ENCODE measurements around the gene OGFOD2.
"Not testable (repeated sequence)": the region's sequence is repeated elsewhere in the genome, so short reads cannot be mapped to it uniquely, and the experiment has no call there.

The OGFOD2 gene

GRCh38 chr12:123005081-123005626 lies 30.1 kb downstream of the OGFOD2 start:
- DNase-seq: no peak

GRCh38 chr12:123006977-123007376 lies 31.9 kb downstream of the OGFOD2 start:
- DNase-seq: no peak

- DNase-seq: no peak
Measured at GRCh38 chr12:123010110-123010509, 35.1 kb downstream of the OGFOD2 start.

GRCh38 chr12:123010681-123011080 lies 35.6 kb downstream of the OGFOD2 start:
- no peak for DNase-seq

- DNase-seq: no peak
Measured at GRCh38 chr12:123011701-123012100, 36.7 kb downstream of the OGFOD2 start.

- no peak for DNase-seq
Measured at GRCh38 chr12:123013185-123014095, 38.4 kb downstream of the OGFOD2 start.

- DNase-seq: not testable (repeated sequence)
Measured at GRCh38 chr12:123014473-123014872, 39.4 kb downstream of the OGFOD2 start.

GRCh38 chr12:123017753-123018152 lies 42.7 kb downstream of the OGFOD2 start:
- no peak for DNase-seq

GRCh38 chr12:123019841-123020138 lies 44.7 kb downstream of the OGFOD2 start:
- no peak for DNase-seq

- DNase-seq: no peak
Measured at GRCh38 chr12:123021688-123022604, 46.9 kb downstream of the OGFOD2 start.

- DNase-seq: no peak
Measured at GRCh38 chr12:123022846-123023245, 47.8 kb downstream of the OGFOD2 start.

- no peak for DNase-seq
Measured at GRCh38 chr12:123024819-123025391, 49.9 kb downstream of the OGFOD2 start.

GRCh38 chr12:123026094-123026853 lies 51.2 kb downstream of the OGFOD2 start:
- DNase-seq: no peak

GRCh38 chr12:123027726-123028445 lies 52.8 kb downstream of the OGFOD2 start:
- DNase-seq: no peak

GRCh38 chr12:123028475-123028874 lies 53.4 kb downstream of the OGFOD2 start:
- no peak for DNase-seq

- no peak for DNase-seq
Measured at GRCh38 chr12:123029550-123029949, 54.5 kb downstream of the OGFOD2 start.

All from central memory CD4-positive, alpha-beta T cell (primary cell).